HG03139 (cell line): ENCODE measurements around the gene FOXL2.

Experiments
- ATAC-seq: cut with Tn5 transposase; IDR thresholded peaks from one replicate; pipeline ENCODE4 v1.9.1; 2021; ENCODE audit not compliant: unreplicated experiment

The FOXL2 gene

DNA sequence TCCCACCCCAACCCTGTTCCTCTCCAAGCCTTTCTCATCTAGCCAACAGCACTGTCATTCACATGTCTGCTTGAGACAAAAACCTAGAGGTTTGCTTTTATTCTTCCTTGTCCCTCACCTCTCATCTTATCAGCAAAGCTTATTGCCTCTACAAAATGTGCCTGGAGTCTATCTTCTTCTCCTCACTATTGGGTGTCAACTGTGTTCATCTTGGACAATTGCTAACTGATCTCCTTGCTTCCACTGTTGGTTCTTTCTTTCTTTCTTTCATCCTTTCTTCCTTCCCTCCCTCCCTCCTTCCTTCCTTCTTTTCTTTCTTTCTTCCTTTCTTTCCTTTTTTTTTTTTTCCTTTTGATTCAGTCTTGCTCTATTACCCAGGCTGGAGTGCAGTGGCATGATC is 48.2 kb downstream of the FOXL2 start:
- no peak for ATAC-seq

DNA sequence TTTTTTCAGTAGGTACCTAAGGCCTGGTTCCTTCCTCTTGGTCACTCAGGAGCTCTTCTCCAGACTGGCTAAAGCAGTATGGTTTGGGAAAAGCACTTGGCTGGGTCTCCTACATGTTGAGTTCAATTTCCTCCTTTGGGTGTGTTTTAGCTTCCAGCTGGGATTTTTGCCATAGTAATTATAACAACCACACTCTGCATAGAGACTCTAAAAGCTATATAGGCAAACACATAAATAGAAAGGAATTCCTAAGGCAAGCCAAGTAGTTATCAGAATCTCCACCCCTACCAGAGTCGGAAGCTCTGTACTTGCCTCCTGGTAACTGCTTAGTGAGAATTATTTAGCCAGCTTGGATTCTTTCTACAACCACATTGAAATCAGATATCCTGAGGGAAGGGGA is 48.6 kb downstream of the FOXL2 start:
- no peak for ATAC-seq
